HEK293 (cell line): ENCODE measurements around the gene TMEM174.

ENCODE experiments used
- CTCF ChIP-seq: fragments of 450-650 bp; formaldehyde crosslinking; IDR thresholded peaks from 2 replicates; pipeline ENCODE4 v1.5.1; 2016; ENCODE audit warnings: missing biosample characterization, missing genetic modification characterization
- PATZ1 ChIP-seq: fragments of 450-650 bp; formaldehyde crosslinking; IDR thresholded peaks from 2 replicates; pipeline ENCODE4 v1.5.1; 2016; ENCODE audit warnings: missing biosample characterization, missing genetic modification characterization
- REST ChIP-seq: fragments of 450-650 bp; formaldehyde crosslinking; IDR thresholded peaks from 2 replicates; pipeline ENCODE4 v1.5.1; 2016; ENCODE audit warnings: missing biosample characterization, missing genetic modification characterization

GRCh38 chr5:73150876-73151275, 22.1 kb upstream of the TMEM174 start:
- TF ChIP-seq PATZ1 (tag by site-specific recombination) (no peak), CTCF (no peak), REST (tag by site-specific recombination) (no peak)
